Liver (tissue), 3 donors: ENCODE results near the gene DEFB113.

Experiments used
- ATF3 ChIP-seq: IDR thresholded peaks from 2 replicates; pipeline ENCODE4 v1.6.1; 2016; ENCODE audit warnings: antibody characterized with exemption
- RXRA ChIP-seq, 2 donors: IDR thresholded peaks; 2 replicates each; pipeline ENCODE4 v1.6.1; 2017 to 2018; ENCODE audit warnings: antibody characterized with exemption in 2 of 2, mild to moderate bottlenecking in 1 of 2
- TF ChIP-seq, protein P1 (sequence below): fragments of 150-350 bp; IDR thresholded peaks from 2 replicates; pipeline ENCODE4 v1.5.1; 2017; ENCODE audit warnings: improper control_type of control experiment, low read depth, low read length; ENCODE audit not compliant: missing input control
- donor health status: healthy.
- donor health status: healthy.

DNA sequence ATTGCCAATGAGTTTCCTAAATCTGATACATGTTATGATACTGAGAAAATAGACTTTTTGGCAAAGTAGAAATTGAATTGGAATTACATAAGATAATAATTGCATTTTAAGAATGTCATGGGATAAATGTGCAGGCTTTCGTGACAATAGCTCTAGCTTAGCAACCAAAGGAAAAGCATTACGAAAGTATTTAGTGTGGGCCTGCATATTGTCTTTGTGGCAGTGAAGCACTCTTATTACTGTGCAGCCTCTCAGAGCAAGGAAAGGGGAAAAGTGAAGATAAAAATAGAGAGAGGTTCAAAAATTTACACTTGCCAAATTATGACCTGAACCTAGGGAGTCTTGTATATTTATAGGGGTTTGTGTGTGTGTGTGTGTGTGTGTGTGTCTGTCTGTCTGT, 12.6 kb upstream of the DEFB113 start:
- no peak for TF ChIP-seq RXRA (IDR thresholded peaks at IDR 0.05)
- TF ChIP-seq ATF3 = no peak
- TF ChIP-seq, protein P1, sequence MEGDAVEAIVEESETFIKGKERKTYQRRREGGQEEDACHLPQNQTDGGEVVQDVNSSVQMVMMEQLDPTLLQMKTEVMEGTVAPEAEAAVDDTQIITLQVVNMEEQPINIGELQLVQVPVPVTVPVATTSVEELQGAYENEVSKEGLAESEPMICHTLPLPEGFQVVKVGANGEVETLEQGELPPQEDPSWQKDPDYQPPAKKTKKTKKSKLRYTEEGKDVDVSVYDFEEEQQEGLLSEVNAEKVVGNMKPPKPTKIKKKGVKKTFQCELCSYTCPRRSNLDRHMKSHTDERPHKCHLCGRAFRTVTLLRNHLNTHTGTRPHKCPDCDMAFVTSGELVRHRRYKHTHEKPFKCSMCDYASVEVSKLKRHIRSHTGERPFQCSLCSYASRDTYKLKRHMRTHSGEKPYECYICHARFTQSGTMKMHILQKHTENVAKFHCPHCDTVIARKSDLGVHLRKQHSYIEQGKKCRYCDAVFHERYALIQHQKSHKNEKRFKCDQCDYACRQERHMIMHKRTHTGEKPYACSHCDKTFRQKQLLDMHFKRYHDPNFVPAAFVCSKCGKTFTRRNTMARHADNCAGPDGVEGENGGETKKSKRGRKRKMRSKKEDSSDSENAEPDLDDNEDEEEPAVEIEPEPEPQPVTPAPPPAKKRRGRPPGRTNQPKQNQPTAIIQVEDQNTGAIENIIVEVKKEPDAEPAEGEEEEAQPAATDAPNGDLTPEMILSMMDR = no peak
